GM12875 (cell line): ENCODE measurements around the gene PRPF19.

Source experiments
- H3K4me3 ChIP-seq: one replicate; pipeline ENCODE4 v1.5.1; 2011; ENCODE audit warnings: low read depth, low read length, control low read depth
- TF ChIP-seq, protein P1 (sequence below): IDR thresholded peaks from 2 replicates; pipeline ENCODE4 v1.5.1; 2011; ENCODE audit warnings: low read depth, mild to moderate bottlenecking, control low read depth, inconsistent platforms, low read length, moderate library complexity, borderline replicate concordance; ENCODE audit not compliant: insufficient read depth

Gene PRPF19

DNA sequence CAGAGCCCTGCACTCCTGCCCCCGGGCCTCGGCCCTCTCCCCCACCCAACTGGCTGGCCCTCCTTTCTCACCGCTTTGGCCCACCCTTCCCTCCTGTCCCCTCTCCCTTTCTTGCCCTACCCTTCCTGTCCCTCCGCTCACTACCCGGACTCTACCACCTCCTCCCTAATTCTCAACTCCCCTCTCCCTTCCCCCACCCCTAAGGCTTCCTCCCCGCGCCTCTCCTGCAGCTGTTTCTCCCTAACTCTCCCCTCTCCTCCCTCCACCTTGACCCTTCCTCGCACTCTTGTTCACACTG is 45.2 kb upstream of the PRPF19 start:
- TF ChIP-seq, protein P1, sequence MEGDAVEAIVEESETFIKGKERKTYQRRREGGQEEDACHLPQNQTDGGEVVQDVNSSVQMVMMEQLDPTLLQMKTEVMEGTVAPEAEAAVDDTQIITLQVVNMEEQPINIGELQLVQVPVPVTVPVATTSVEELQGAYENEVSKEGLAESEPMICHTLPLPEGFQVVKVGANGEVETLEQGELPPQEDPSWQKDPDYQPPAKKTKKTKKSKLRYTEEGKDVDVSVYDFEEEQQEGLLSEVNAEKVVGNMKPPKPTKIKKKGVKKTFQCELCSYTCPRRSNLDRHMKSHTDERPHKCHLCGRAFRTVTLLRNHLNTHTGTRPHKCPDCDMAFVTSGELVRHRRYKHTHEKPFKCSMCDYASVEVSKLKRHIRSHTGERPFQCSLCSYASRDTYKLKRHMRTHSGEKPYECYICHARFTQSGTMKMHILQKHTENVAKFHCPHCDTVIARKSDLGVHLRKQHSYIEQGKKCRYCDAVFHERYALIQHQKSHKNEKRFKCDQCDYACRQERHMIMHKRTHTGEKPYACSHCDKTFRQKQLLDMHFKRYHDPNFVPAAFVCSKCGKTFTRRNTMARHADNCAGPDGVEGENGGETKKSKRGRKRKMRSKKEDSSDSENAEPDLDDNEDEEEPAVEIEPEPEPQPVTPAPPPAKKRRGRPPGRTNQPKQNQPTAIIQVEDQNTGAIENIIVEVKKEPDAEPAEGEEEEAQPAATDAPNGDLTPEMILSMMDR = no peak
- peak overlapping the region; percentile 95 for H3K4me3 ChIP-seq

DNA sequence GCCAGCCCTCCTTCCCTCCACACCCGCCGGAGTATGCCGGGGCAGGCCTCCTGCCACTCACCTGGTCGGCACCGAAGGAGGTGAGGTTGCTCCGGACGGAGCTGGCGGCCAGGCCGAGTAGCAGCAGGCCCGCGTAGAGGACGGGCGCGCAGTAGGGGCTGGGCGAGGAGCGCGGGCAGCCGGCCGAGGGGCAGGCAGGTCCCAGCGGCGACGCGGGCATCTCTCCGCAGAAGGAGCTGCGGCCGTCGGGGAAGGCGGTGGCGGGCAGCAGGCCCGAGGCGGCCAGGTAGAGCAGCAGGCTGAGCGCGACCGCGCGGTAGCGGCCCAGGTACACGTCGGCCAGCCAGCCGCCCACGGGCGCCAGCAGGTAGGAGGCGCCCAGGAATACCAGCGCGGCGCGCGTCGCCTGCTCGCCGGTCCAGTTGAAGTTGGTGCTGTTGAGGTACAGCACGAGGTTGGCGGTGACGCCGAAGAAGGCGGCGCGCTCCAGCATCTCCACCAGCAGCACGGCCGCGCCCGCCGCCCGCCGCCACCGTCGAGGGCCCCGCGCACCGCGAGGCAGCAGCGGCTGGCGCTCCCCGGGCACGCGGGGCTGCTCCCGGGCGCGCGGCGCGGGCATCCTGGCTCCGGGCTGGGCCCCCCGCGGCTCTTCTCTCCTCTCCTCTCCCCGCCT is 44.7 kb upstream of the PRPF19 start:
- H3K4me3 ChIP-seq = peak overlapping the region; percentile 95
- TF ChIP-seq, protein P1 = no peak

DNA sequence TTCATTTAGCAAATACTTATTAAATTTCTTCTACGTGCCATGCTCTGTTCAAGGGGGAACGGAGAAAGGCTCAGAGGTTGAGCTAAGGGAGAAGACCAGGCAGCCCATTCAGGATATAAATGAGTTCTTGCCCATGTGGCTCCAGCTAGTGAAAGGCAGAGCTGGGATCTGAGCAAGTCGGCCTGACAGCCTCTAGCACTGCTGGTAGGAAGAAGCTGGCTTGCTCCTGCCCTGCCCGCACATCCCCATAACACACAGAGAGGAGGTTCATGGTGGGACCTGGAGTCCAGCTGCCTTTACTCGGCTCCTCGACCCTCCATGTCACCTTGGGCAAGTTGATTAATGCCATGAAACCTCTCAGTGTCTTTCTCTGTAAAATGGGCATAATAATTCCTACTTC is 43.6 kb upstream of the PRPF19 start:
- TF ChIP-seq, protein P1 = no peak
- H3K4me3 ChIP-seq = peak overlapping the region; percentile 95

DNA sequence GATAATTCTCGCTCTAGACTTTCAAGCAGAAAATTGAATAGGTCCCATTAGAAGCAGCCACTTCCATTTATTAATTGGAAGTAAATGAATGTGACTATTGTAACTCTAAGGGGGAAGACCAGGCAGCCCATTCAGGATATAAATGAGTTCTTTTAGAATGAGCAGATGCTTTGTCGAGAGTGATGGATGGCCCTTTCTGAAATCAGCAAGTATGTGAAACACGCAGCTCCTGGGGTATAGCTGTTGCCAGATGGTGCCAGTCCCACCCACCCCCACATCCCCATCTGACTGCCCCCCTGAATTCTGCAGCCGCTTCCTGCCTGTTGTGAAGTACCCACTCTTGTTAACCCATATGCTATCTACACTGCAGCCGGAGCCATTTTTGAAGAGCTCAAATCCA is 41.9 kb upstream of the PRPF19 start:
- TF ChIP-seq, protein P1 = no peak
- no peak overlapping the region for H3K4me3 ChIP-seq

- no peak overlapping the region for H3K4me3 ChIP-seq
- TF ChIP-seq, protein P1 = no peak
These were observed 41.3 kb upstream of the PRPF19 start for GRCh38 chr11:60947700-60948099.

- TF ChIP-seq, protein P1 = no peak
- no peak overlapping the region for H3K4me3 ChIP-seq
These were observed 40.3 kb upstream of the PRPF19 start for GRCh38 chr11:60946601-60947264.

DNA sequence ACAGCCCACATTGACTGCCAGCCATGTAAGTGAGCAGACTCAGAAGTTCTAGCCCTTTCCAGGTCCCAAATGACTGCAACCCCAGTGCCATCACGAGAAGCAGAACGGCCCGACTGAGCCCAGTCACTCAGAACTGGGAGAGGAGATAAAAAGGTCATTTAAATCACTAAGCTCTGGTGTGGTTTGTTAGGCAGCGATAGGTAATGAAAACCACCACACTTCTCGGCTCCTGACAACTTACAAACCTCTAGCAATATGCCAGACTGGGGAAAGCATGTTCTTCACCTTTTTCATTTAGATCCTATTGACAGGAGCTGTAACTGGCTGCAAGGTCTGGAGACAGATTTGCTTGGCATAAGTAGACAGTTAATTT is 38.9 kb upstream of the PRPF19 start:
- TF ChIP-seq, protein P1 = no peak
- no peak overlapping the region for H3K4me3 ChIP-seq
